Adrenal gland (tissue), 12 donors: ENCODE measurements around the gene CNTN4. TPM values are rescaled to one million over a fixed set of nuclear protein-coding genes. Genes with fewer than 3 reads are reported as not detected.

Experiments used
- DNase-seq, 7 donors: peaks; one replicate each; pipeline ENCODE4 v3.0.0-alpha.2; 2019 to 2020
- H3K27ac ChIP-seq, 5 donors: fragments of 200-600 bp; sonication (generic) in 4 of 5; 1 replicate in 3 of 5; 2 replicates in 2 of 5; pipeline versions ENCODE4 v1.5.1 to v1.8.0; 2016 to 2020; ENCODE audit warnings: mild to moderate bottlenecking in 1 of 5
- H3K27me3 ChIP-seq: fragments of 200-600 bp; 2 replicates; pipeline ENCODE4 v1.8.0; 2021
- H3K36me3 ChIP-seq, 2 donors: fragments of 200-600 bp; replicated peaks in 1 of 2; 1 replicate in 1 of 2; 2 replicates in 1 of 2; pipeline versions ENCODE4 v1.5.1 to v1.8.0; 2018 to 2022
- H3K4me1 ChIP-seq, 2 donors: fragments of 200-600 bp; replicated peaks in 1 of 2; 1 replicate in 1 of 2; 2 replicates in 1 of 2; pipeline versions ENCODE4 v1.5.1 to v1.8.0; 2018 to 2021
- H3K4me3 ChIP-seq, 4 donors: fragments of 200-600 bp; sonication (generic) in 3 of 4; one replicate each; pipeline ENCODE4 v1.5.1; 2016 to 2018
- H3K9me3 ChIP-seq, 3 donors: fragments of 200-600 bp; sonication (generic) in 1 of 3; replicated peaks in 1 of 3; 1 replicate in 2 of 3; 2 replicates in 1 of 3; pipeline versions ENCODE4 v1.5.1 to v1.8.0; 2016 to 2021
- CTCF ChIP-seq, 6 experiments: fragments of 450-650 bp in 4 of 6; fragments of 200-600 bp in 2 of 6; sonication (generic) in 1 of 6; IDR thresholded peaks; 1 replicate in 5 of 6; 2 replicates in 1 of 6; pipeline versions ENCODE4 v1.5.1 to v1.8.0; 2016 to 2021; ENCODE audit warnings: antibody characterized with exemption in 6 of 6, mild to moderate bottlenecking in 2 of 6, moderate library complexity in 1 of 6
- POLR2A ChIP-seq, 2 donors: fragments of 450-650 bp; IDR thresholded peaks; one replicate each; pipeline ENCODE4 v1.6.1; 2017; ENCODE audit warnings: antibody characterized with exemption in 2 of 2, mild to moderate bottlenecking in 2 of 2, moderate library complexity in 1 of 2
- WGBS, 4 donors: extraction: QIAGEN DNeasy Blood & Tissue Kit in 2 of 4; methylation state at CpG; one replicate each; pipeline versions ENCODE4 v1.1.5 to v1.1.7; 2013 to 2017; 5-methylcytosine and 5-hydroxymethylcytosine counted together
- intact Hi-C, 2 donors: fragments of 100-400 bp; cut with DNase I; formaldehyde crosslinking; loops; one replicate each; pipeline versions ENCODE4 v1.14.1 to v1.15.0; 2022 to 2023
- polyA plus RNA-seq, 3 donors: library from polyadenylated mRNA; stranded (reverse); fragments of 200-250 nt in 2 of 3; fragments of 350-450 nt in 1 of 3; fragmentation: Illumina TruSeq in 1 of 3; extraction: RNeasy Lipid Tissue Mini Kit (QIAGEN cat#74804) in 1 of 3; gene quantifications; one replicate each; pipeline ENCODE4 v1.2.3, GENCODE V29; 2013 to 2014
- total RNA-seq, 9 donors: library from RNA; depleted of rRNA in 4 of 9; stranded (reverse); fragments of >200 nt in 4 of 9; fragments of 120-200 nt in 1 of 9; fragmentation: NEBNext Ultra II Directional in 1 of 9; extraction: Animal tissue kit (Norgen Biotek cat#: 25700) in 1 of 9; gene quantifications; one replicate each; pipeline versions ENCODE4 v1.1.0 to v1.2.4, GENCODE V29; 2013 to 2023
- donor health status: healthy with polysubstance abuse.
- donor health status: Bipolar disorder and iron deficiency.
- donor health status: DM: yes; HTN: yes; CAD: no.
- donor health status: DM: no; HTN: no; CAD: no.
- donor health status: DM: no; HTN: no; CAD: no.
- donor health status: DM: yes; HTN: yes; CAD: no.

The CNTN4 gene
- total and polyA plus RNA-seq, 12 donors, result 0.17 to 9.2 (median 1.6) TPM

DNA sequence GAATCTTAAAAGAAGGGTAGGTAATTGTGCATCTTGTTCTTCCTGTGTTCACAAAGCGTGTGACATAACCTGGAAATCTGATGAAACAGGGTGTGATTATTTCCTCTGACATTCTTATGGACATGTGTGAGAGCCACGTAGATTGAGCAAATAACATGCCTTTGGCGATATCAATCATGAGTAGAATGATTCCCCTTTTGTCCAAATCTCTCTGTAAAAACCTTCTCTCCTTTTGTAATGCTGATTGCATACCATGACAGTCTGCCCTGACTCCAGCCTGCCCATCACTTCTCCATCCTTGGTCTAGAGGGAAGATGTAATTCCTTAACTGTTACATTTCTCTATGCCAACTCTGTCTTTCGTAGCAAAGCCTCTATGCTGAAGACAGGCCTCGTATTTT is 896.5 kb downstream of the CNTN4 start:
- no peak for DNase-seq
- intact Hi-C loops, result no loop called here
- no peaks in the 10 kb centered on the region for H3K27me3 ChIP-seq
- H3K36me3 ChIP-seq, result no peaks in the 10 kb centered on the region
- no peak overlapping the region for H3K4me3 ChIP-seq
- H3K9me3 ChIP-seq, result no peaks in the 10 kb centered on the region
- 70 to 84% (median 78%) methylated on average over 5 of the region's 5 CpGs for WGBS, 4 donors
- no peak for TF ChIP-seq POLR2A (IDR thresholded peaks at IDR 0.05)
- no peak for TF ChIP-seq CTCF (IDR thresholded peaks at IDR 0.05)
- H3K27ac ChIP-seq, result no peak overlapping the region
- H3K4me1 ChIP-seq, result no peaks in the 10 kb centered on the region

GRCh38 chr3:3005146-3005744 is 906.6 kb downstream of the CNTN4 start:
- Histone ChIP-seq H3K27me3 (no peaks in the 10 kb centered on the region), H3K4me3 (no peak overlapping the region), H3K9me3 (no peaks in the 10 kb centered on the region), H3K36me3 (no peaks in the 10 kb centered on the region), H3K4me1 (no peaks in the 10 kb centered on the region), H3K27ac (no peak overlapping the region)
- no peak for DNase-seq
- WGBS, 4 donors, result 75 to 83% (median 82%) methylated on average over 7 of the region's 7 CpGs
- TF ChIP-seq POLR2A (IDR thresholded peaks at IDR 0.05) (no peak), CTCF (IDR thresholded peaks at IDR 0.05) (no peak)
- intact Hi-C loops, result no loop called here

DNA sequence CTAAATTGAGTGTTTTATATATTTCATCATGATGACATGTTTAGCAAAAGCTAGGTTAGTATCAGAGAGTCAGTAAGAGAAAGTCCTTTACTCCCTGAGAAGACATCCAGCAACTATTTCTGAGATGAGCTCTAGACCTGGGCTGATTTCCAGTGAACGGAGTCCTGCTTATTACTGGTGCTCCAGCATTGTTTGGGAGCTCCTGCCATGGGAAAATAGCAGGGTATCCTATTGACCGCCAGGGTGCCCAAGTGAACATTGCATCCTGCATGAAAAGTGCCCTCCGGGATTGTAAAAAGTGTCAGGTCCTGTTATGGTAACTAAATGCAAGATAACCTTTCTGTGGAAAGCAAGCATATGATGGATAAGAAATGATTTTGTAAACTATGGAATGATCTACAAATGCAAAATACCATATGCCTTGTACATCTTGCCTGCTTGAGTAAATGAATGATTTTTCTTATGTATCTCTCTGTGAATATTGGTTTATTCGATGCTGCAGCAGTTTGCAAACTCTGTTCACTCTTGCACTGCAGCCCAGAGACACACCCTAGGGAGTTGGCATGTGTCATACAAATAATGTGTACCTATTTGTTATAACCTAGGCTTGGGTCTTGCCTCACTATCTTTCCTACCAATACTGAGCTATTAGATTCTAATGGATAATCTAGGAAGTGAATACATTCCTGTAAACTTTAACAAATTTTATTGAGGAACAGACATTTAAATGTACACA is 914.8 kb downstream of the CNTN4 start:
- no peak for TF ChIP-seq POLR2A (IDR thresholded peaks at IDR 0.05)
- no peak for TF ChIP-seq CTCF (IDR thresholded peaks at IDR 0.05)
- intact Hi-C loops, result no loop called here
- Histone ChIP-seq H3K4me3 (no peak overlapping the region), H3K27ac (no peak overlapping the region), H3K4me1 (no peaks in the 10 kb centered on the region), H3K27me3 (peaks cover 2% of the 10 kb centered on the region), H3K9me3 (no peaks in the 10 kb centered on the region), H3K36me3 (no peaks in the 10 kb centered on the region)
- no peak for DNase-seq
- 73 to 85% (median 75%) methylated on average over 4 of the region's 4 CpGs for WGBS, 4 donors

DNA sequence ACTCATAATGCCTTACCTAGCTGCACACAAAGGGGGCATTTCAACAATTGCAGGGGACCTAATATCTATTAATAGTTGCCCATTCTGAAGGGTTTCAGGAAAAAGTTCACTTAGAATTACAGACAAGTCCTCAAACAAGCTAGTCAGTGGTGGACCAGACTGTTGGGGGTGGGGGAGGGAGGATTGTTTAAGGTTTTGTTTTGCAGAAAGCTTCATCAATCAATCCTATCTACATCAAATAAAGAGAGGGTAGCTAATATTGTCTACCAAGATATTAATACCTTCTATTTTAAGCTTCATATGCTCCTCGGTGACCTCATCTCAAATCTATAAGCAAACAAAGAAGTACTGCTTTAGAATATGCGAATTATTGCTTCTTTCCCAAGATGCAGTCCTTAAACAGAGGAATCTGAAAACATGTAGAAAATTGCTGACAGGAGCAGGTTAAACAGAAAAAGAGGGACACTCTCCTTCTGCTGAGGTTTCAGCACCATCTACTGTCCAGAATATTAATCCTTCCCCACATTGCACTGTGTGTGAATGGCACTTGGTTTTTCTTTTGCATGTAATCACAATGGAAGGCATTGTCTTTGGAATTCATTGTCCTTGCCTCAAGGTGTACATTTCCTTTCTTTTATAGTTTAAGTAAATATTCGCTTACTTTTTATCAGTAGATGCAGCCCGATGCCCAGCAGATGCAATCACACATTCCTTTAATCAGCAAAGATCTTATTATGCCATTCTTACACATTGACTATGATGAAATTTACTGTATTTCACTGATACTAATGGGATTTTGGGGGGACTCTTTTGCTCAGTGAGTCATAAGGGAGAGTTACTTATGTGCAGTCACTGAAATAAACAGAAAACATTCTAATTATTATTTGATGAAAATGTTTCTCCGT is 916.8 kb downstream of the CNTN4 start:
- Histone ChIP-seq H3K4me3 (no peak overlapping the region), H3K9me3 (no peaks in the 10 kb centered on the region), H3K36me3 (no peaks in the 10 kb centered on the region), H3K4me1 (no peaks in the 10 kb centered on the region), H3K27ac (no peak overlapping the region), H3K27me3 (peaks cover 3% of the 10 kb centered on the region)
- no peak for TF ChIP-seq POLR2A (IDR thresholded peaks at IDR 0.05)
- peak in 5 of 6 experiments; percentile 38 to 64 (median 52) for TF ChIP-seq CTCF (IDR thresholded peaks at IDR 0.05)
- peak in 1 of 7 donors; percentile 10 for DNase-seq
- intact Hi-C loops, result no loop called here
- 26 to 40% (median 34%) methylated on average over 5 of the region's 5 CpGs for WGBS, 4 donors
